Activated CD4-positive, alpha-beta T cell treated with anti-CD3 and anti-CD28 coated beads, Interleukin-2, amount 50 U/mL, for 1 hour (primary cell): Measurements from ENCODE around the gene PLCL2.

Experiments
- DNase-seq: peaks from one replicate; pipeline ENCODE4 v3.0.0-alpha.2; 2020

PLCL2 gene

GRCh38 chr3:17132286-17133115 is 247.7 kb downstream of the PLCL2 start:
- DNase-seq, result no peak

- no peak for DNase-seq
Measured at GRCh38 chr3:17133632-17134545, 249.1 kb downstream of the PLCL2 start.

GRCh38 chr3:17135696-17136095 is 250.9 kb downstream of the PLCL2 start:
- no peak for DNase-seq

- DNase-seq, result no peak
Measured at GRCh38 chr3:17136136-17136721, 251.5 kb downstream of the PLCL2 start.

- DNase-seq, result no peak
Measured at GRCh38 chr3:17137321-17137826, 252.6 kb downstream of the PLCL2 start.

- DNase-seq, result no peak
Measured at GRCh38 chr3:17138246-17139039, 253.7 kb downstream of the PLCL2 start.
